Adipose tissue (tissue), 3 donors: ENCODE data around the gene LRP5. TPM values are rescaled to one million over a fixed set of nuclear protein-coding genes. Genes with fewer than 3 reads are reported as not detected.

Experiments
- H3K27ac ChIP-seq: one replicate; pipeline ENCODE4 v1.5.1; 2013; ENCODE audit warnings: low read depth, low read length
- WGBS, 3 donors: extraction: QIAGEN DNeasy Blood & Tissue Kit; methylation state at CpG; one replicate each; pipeline ENCODE4 v1.1.7; 2013; 5-methylcytosine and 5-hydroxymethylcytosine counted together
- polyA plus RNA-seq, 3 donors: library from polyadenylated mRNA; stranded (reverse); fragments of 200-250 nt; gene quantifications; one replicate each; pipeline ENCODE4 v1.2.3, GENCODE V29; 2013
- donor health status: healthy with polysubstance abuse.
- donor health status: Bipolar disorder and iron deficiency.
- donor health status: healthy.

LRP5 gene
- polyA plus RNA-seq, 3 donors, result 26.0 to 50.1 (median 33.6) TPM

DNA sequence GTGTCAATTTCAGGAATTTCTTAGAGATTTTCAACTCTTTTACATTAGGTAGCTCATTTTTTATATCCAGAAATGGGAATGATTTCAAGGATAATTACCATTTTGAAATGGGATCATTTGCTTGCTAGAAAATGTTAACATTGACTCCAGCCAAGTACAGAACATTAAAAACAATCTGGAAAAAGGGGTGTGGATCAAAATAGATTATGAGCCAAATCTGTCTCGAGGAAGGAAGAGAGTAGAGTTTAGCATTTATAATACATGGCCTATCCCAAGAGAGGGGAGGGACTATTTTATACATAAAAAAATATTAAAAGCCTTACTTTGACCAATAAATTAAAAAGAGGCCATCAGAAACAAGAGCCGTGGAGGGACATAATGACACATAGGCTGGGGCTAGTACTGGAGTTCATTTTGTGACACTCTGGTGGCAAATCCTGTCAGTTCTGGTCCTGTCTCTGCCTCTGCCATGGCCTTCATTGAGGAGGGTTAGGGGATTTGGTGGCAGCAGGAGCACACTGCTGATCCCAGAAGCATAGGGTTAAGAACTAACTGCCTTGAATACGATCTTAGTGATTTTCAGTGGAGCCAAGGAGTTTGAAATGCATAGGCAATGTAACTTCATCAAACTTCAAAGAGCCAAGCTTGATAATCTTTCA is 168.6 kb downstream of the LRP5 start:
- no peak overlapping the region for H3K27ac ChIP-seq

GRCh38 chr11:68481579-68482240 is 169.3 kb downstream of the LRP5 start:
- H3K27ac ChIP-seq, result no peak overlapping the region

More for the DNA sequence above, 168.6 kb downstream of the LRP5 start:
- WGBS, 3 donors, result 35 to 44% (median 36%) methylated on average over 3 of the region's 3 CpGs

DNA sequence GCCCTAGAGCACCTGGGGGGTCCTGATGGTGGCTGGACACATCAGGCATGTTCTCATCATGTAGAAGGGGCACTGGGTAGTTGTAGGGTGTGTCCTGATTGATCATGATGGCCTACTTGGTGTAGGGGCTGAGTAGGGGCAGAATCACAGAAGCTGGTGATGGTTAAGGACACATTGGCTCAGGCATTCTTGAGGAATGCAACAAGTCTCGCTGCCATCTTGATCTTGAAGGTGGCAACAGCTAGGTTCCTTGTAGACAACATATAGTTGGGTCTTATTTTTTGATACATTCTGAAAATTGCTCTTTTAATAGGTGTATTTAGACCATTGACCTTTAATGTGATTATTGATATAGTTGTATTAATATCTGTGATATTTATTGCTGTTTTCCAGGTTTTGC is 176.2 kb downstream of the LRP5 start:
- no peak overlapping the region for H3K27ac ChIP-seq
- WGBS, 3 donors, result 93 to 100% (median 100%) methylated on average over 1 of the region's 1 CpG

More at GRCh38 chr11:68481579-68482240, 169.3 kb downstream of the LRP5 start:
- WGBS, 3 donors, result 36 to 85% (median 83%) methylated on average over 6 of the region's 6 CpGs

GRCh38 chr11:68495220-68495729 is 182.9 kb downstream of the LRP5 start:
- no peak overlapping the region for H3K27ac ChIP-seq
- 53 to 64% (median 54%) methylated on average over 3 of the region's 3 CpGs for WGBS, 3 donors

DNA sequence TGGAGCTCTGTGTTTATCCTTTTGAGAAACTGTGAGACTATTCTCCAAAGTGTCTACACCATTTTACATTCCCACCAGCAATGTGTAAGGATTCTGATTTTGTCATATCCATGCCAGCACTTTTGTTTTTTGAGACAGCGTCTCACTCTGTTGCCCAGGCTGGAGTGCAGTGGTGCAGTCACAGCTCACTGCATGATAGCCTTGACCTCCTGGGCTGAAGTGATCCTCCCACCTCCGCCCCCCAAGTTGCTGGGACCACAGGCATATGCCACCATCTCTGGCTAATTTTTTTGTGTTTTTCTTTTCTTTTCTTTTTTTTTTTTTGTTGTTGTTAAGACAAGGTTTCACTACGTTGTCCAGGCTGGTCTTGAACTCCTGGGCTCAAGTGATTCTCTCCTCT is 183.5 kb downstream of the LRP5 start:
- no peak overlapping the region for H3K27ac ChIP-seq
- WGBS, 3 donors, result 89 to 94% (median 93%) methylated on average over 3 of the region's 3 CpGs

- H3K27ac ChIP-seq, result no peak overlapping the region
- 31 to 66% (median 66%) methylated on average over 2 of the region's 2 CpGs for WGBS, 3 donors
These were observed 185.4 kb downstream of the LRP5 start for GRCh38 chr11:68497761-68498160.

DNA sequence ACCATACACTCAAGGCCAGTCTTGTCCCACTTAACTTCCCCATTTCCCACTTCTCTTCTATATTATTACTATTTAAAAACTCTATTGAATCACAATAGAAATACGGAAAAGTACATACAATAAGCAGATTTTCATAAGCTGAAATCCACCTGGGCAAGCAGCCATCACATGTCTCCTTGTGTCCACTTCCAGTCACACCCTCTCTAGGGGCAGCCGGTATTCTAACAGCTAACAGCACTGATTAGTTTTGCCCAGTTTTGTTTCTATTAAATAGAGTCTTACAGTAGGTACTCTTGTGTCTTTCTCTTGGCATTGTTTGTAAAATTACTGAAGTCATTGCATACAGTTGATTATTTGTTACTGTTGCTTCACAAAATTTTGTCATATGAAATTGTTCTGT is 185.9 kb downstream of the LRP5 start:
- H3K27ac ChIP-seq, result no peak overlapping the region
- WGBS, 3 donors, result 33 to 51% (median 35%) methylated on average over 2 of the region's 2 CpGs

Other genes starting within 250 kb of the LRP5 start
- gene CHKA, start 191.2 kb upstream of the LRP5 start, polyA plus RNA-seq, result 10 to 100 TPM; 14.3 to 16.4 (median 16.0) TPM
- gene KMT5B, start 99.3 kb upstream of the LRP5 start, polyA plus RNA-seq, result 10 to 100 TPM; 10.6 to 19.2 (median 16.8) TPM
- gene C11orf24, start 40.6 kb upstream of the LRP5 start, polyA plus RNA-seq, result 10 to 100 TPM; 14.4 to 23.4 (median 16.8) TPM
- gene PPP6R3, start 148.2 kb downstream of the LRP5 start, polyA plus RNA-seq, result 10 to 100 TPM; 14.3 to 31.5 (median 26.9) TPM